Measurements from ENCODE around the gene PCDHGA9.
"Not testable (repeated sequence)": the region's sequence is repeated elsewhere in the genome, so short reads cannot be mapped to it uniquely, and the experiment has no call there.

The PCDHGA9 gene

GRCh38 chr5:141384471-141385267 is 17.9 kb upstream of the PCDHGA9 start:
- H3K4me3 ChIP-seq (ENCODE audit: low read depth, low read length), result no peak overlapping the region
- TF ChIP-seq CTCF (IDR thresholded peaks at IDR 0.05; ENCODE audit: low read depth, low read length, missing control alignments), result no peak
- DNase-seq (ENCODE audit: low read depth), result no peak
- in situ Hi-C loops (cut with HindIII; ENCODE audit: low sequenced_read_pairs), result loop anchor here (5.0 kb wide), 1 partner anchor 47 kb away; the partner anchor contains the start of gene PCDHGA2

- TF ChIP-seq CTCF (IDR thresholded peaks at IDR 0.05; ENCODE audit: low read depth, low read length, missing control alignments), result peak; percentile 49
- H3K4me3 ChIP-seq (ENCODE audit: low read depth, low read length), result peak within 1 kb of the TSS; percentile 24
- in situ Hi-C loops (cut with HindIII; ENCODE audit: low sequenced_read_pairs), result loop anchor here (5.0 kb wide), 1 partner anchor 50 kb away; the partner anchor contains the start of gene PCDHGA2
- DNase-seq (ENCODE audit: low read depth), result not testable (repeated sequence)
Measured at GRCh38 chr5:141387557-141388311, 14.8 kb upstream of the PCDHGA9 start, which contains the start of gene PCDHGB4. PCDHGB4 (plus strand) TSS chr5:141387698; CDS start chr5:141387885, 187 bp downstream.

- in situ Hi-C loops (cut with HindIII; ENCODE audit: low sequenced_read_pairs), result loop anchor here (5.0 kb wide), 1 partner anchor 51 kb away; the partner anchor contains the start of gene PCDHGA2
- no peak for DNase-seq (ENCODE audit: low read depth)
- no peak overlapping the region for H3K4me3 ChIP-seq (ENCODE audit: low read depth, low read length)
- TF ChIP-seq CTCF (IDR thresholded peaks at IDR 0.05; ENCODE audit: low read depth, low read length, missing control alignments), result no peak
Measured at GRCh38 chr5:141388661-141389060, 13.9 kb upstream of the PCDHGA9 start.

GRCh38 chr5:141389153-141390042 is 13.2 kb upstream of the PCDHGA9 start:
- H3K4me3 ChIP-seq (ENCODE audit: low read depth, low read length), result no peak overlapping the region
- DNase-seq (ENCODE audit: low read depth), result no peak
- in situ Hi-C loops (cut with HindIII; ENCODE audit: low sequenced_read_pairs), result loop anchor here (5.0 kb wide), 1 partner anchor 52 kb away; the partner anchor contains the start of gene PCDHGA2
- no peak for TF ChIP-seq CTCF (IDR thresholded peaks at IDR 0.05; ENCODE audit: low read depth, low read length, missing control alignments)

GRCh38 chr5:141392429-141393198 is 10.0 kb upstream of the PCDHGA9 start, which contains the start of gene PCDHGA8:
PCDHGA8 (plus strand) TSS chr5:141392633; CDS start chr5:141392814, 181 bp downstream.
- in situ Hi-C loops (cut with HindIII; ENCODE audit: low sequenced_read_pairs), result no loop called here
- peak; percentile 9 for TF ChIP-seq CTCF (IDR thresholded peaks at IDR 0.05; ENCODE audit: low read depth, low read length, missing control alignments)
- H3K4me3 ChIP-seq (ENCODE audit: low read depth, low read length), result no peak within 1 kb of the TSS
- DNase-seq (ENCODE audit: low read depth), result no peak

All from astrocyte of the cerebellum (primary cell).